A549 treated with AZD2906 at 1 μM for 4 hours (cell line): ENCODE data around the gene PLXNA3. TPM values are rescaled to one million over a fixed set of nuclear protein-coding genes. Genes with fewer than 3 reads are reported as not detected.

Source experiments
- total RNA-seq: library from RNA; stranded (reverse); fragments of 200-300 nt; extraction: Qiagen RNA extraction; gene quantifications from 5 replicates; pipeline ENCODE4 v1.2.3, GENCODE V29; 2022

The PLXNA3 gene
- 9.5 to 18.3 TPM (median 14.6 TPM) in 5 replicates for total RNA-seq

DNA sequence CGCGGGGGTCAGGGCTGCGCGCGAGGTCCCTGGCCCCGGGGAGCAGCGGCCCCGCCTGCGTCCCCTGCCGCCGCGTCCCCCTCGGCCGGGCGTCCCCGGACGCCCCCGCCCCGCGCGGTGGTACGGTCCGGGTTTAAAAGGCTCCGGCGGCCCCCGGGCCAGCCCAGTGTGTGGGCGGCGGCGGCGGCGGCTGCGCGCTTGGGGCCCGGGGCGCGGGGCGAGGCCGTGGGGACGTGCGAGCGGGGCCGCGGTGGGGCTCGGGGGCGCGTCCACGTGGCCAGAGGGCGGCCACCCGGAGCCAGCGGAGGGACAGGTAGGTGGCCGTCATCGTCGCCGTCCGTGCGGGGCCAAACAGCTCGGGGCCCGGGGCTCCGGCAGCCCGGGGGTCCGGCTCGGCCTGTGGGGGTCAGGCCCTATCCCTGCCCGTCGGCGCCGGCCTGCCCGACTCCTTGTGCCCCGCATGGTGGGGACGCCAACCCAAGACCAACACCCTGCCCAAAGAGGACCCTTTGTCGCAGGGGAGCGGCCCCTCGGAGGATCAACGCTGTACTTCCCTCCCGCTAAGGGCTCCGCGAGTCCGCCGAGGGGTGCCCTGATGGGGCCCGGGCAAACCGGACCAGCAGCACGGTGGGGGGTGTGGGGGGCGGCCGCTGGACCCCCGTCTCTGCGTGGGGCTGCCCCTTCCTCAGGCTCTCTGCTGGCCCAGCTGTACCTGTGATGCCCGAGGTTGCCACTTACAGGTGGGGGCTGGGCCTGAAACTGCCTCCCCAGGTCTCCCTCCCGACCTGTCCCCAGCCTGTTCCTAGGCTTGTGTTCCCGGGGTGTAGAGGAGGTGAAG, at the start of gene PLXNA3:
Gene PLXNA3 (plus strand): TSS at position 166 of the 838 bp plus-strand sequence. CDS start 1,903 bp downstream, outside the sequence.

DNA sequence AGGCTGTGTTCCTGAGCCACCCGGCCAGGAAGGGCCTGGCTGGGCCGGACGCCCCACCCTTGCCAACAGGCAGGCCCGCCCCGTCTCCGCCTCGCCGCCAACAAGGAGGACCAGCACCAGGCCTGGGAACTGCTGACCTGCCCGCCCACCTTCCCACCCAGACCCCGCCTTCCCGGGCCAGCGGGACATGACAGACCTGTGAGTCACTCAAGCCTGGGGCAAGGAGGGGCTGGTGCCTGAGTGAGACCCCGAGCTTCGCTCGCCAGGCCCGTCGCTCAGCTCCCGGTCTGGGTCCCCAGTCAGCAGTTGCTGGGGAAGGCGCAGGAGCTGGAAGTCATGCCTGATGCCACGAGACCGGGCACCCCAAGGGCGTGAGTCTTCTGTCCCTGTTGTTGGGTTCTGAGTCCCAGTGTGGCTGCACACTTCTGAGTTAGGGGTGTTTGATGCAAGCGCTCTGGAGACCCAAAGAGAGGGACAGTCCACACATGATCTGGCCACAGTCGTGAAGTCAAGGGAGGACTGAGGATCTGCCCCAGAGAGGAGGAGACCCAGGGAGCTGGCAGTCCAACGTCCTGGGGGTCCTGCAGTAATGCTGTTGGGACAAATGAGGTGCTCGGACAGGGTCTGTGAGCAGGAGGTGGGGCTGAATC, 48.7 kb upstream of the PLXNA3 start, which contains the start of gene DNASE1L1:
Gene DNASE1L1 (minus strand): TSS at position 33 of the 650 bp plus-strand sequence. CDS start 3,686 bp downstream, outside the sequence.

DNA sequence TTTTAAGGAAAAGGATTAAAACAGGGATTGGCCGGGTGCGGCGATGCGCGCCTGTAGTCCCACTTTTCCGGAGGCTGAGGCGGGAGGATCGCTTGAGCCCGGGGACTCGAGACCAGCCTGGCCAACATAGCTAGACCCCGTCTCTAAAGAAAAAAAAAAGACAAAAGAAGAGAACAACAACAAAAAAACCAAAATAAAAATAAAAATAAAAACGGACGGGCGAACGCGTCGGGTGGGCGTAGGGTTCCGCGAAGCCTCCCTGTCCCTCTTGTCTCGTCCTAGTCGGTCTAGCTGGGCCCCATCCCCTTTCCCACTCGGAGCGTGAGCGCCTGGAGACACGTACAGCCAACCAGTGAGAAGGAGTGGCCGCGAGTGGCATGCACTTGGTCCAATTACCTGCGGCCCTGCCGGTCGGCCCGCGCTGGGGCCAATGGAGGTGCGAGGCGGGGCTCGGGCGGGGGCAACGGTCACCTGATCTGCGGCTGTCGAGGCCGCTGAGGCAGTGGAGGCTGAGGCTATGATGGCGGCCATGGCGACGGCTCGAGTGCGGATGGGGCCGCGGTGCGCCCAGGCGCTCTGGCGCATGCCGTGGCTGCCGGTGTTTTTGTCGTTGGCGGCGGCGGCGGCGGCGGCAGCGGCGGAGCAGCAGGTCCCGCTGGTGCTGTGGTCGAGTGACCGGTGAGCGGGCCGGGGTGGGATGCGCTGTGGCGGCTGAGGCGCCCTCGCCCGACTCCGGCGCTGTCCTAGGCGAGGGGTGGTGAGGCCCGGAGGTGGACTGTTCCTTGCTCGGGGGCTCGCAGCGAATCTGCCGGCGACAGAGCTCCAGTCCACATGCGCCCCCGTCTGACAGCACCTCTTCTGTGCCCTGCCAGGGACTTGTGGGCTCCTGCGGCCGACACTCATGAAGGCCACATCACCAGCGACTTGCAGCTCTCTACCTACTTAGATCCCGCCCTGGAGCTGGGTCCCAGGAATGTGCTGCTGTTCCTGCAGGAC, 29.6 kb upstream of the PLXNA3 start, which contains the start of gene ATP6AP1:
Gene ATP6AP1 (plus strand): TSS at position 502 of the 996 bp plus-strand sequence. CDS start 16 bp downstream, at position 518.

DNA sequence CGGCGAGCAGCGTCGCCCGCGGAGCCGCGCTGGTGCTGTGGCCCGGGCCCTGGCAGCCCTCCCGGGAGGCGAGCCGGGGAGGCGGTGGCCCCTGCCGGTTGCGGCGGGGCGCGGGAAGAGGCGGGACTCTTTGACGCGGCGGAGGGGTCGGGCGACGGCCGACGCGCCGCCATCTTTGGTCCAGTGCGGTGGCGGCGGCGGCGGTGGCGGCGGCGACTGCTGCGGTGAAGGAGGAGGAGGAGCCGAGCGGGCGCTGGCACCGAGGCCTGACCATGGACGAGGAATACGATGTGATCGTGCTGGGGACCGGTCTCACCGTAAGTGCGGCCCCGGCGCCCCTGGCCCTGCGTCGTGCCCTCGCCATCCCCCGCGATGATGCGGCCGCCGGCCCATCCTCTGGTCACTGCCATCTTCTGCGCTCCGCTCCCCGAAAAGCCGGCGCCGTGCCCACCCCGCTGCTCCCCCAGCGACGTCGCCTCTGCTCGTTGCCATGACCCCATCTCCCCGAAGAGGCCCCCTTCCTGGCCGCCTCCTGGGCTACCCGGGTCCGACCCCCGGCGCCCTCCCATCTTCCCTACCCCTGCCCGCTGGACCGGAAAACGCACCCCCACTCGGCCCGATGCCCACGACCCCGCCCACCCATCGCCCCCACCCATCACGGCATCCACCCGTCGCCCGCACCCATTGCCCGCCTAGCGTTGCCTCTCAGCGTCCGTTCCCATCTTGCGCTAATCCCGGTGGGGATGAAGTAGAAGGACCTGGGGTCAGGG, 20.9 kb upstream of the PLXNA3 start, which contains the start of gene GDI1:
Gene GDI1 (plus strand): TSS at position 172 of the 770 bp plus-strand sequence. CDS start 101 bp downstream, at position 273.

DNA sequence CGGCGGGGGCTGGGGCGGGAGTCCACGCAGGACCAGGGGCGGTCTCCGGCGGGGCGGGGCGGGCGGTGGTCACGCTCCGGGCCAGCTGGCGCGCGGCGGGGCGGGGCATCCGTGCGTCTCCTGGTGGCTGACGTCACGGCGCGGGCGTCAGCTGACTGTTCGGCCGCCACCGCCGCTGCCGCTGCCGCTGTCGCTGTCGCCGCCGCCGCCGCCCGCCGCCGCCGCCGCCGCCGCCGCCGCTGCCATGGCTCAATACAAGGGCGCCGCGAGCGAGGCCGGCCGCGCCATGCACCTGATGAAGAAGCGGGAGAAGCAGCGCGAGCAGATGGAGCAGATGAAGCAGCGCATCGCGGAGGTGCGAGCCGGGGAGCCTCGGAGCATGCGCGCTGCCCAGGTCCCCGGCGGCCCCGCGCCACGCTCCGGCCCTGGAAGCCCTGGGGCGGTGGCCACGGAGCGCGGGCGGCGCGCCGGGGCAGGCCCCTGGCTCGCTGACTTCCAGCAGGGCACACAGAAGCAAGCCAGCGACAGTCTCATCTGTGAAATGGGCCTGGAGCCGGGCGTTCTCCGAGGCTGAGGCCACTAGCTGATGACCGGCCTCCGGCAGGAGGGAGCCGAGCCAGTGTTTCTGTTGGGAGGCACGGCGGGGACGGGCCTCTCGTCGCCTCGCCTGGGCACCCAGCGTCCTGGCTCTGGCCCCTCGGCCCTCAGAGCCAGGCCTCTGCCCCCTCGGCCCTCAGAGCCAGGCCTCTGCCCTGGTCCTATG, 13.9 kb upstream of the PLXNA3 start, which contains the start of gene FAM50A:
Gene FAM50A (plus strand): TSS at position 150 of the 763 bp plus-strand sequence. CDS start 95 bp downstream, at position 245.

DNA sequence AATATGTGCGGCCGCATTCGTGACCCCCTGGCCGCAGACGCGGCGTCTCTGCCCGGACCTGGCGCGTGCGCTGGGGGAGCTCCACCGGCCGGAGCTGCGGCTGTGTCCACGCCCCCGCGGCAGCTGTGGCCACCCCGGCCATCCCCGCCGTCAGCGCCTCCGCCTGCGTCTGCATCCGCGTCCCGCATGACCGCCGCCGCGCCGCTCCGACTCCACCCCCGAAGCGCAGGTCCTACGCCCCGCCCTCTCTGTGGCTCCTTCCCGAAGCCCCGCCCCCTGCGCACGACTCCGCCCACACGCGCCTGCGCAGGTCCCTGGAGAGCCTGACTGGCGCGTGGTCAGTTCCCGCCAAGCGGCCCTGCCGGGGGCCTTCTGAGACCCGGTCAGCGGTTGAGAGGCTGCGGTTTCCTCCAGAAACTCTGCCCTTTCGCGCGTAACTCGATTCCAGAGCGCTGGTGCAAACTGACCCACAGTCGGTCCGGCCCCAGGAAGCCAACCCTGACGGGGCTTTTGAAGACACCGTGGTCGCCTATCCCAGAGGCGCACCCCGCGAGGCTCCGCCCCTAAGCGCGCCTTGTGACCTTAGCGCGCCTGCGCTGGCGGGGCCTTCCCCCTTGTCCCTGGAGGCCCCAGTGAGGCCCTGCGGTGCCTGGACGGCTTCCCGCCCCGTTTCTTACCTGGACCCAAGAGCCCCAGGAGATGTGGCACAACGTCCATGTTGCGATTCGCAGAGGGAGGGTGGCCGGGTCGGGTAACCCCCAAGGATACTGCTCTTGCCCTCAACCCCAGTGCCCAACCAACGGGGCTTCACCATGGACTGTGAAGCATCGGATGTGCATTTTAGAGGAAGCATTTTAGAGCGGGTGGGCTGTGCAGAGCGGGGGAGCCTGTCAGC, 20.9 kb downstream of the PLXNA3 start, which contains the start of gene LAGE3:
Gene LAGE3 (minus strand): TSS at position 554 of the 895 bp plus-strand sequence. CDS start 366 bp downstream, at position 188.

DNA sequence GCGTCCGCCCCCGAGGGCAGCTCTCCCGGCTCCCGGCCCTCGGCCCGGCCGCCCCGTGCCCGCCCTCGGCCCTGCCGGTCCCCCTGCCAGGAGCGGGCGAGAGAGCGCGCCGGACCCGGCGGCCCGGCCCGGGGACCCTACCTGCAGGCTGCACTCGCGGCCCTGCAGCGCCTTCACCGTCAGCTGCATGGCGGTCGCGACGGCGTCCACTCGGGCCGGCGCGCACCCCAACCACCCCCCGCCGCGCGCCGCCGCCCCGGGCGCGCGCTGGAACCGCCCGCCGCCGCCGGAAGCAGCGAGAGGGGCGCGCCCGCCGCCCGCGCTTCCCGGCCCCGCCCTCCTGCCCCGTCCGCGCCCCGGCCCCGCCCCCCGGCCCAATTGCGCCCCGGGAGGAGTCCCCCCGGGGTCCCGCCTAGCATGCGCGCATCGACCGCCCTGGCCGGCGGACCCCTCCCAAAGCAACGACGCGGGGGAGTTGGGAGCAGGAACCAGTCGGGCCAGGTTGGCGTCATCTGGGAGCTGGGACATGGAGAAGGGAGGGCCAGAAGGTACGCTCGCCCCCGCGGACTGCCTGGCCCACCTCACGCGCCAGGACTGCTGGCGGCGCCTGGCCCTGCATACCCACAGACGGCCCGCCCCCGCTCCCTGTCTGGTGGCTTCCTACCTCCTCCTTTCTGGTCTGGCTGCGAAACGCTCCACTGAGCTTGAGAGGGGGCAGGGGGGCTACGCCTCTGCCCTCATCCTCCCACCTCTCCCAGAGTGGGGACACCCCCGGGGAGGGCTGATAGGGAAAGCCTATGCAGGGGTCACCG, 28.5 kb downstream of the PLXNA3 start, which contains the start of gene UBL4A:
Gene UBL4A (minus strand): TSS at position 220 of the 812 bp plus-strand sequence. CDS start 31 bp downstream, at position 189.

DNA sequence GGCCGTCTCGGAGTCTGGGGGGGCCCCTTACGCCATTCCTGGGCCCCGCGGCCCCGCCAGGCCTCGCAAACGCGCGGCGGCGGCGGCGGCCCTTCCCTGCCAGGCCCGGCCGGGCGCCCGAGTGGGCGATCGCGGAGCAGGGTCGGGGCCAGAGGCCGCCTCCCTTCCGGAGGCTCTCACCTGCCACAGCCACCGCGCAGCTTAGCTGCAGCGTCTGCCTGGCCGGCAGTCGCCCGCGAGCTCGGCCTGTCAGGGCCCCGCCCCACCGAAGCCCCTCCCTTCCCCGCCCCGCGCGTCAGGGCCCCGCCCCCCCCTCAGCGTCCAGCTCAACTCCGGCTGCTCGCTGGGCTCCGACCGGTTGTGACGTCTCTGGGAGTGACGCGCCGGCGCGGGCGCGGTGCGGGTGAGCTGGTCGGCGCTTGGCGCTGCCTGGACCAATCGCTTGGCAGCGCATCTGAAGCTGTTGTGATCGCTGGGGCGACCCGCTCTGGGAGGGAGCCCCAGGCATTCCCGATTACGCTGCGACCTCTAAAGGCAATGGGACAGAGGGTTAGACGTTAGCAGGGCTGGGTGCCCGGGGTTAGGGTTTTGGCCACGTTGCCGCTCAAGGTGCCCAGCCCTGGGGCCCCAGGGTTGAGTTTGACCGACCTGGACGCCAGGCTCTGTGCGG, 32.5 kb downstream of the PLXNA3 start, which contains the start of gene SLC10A3:
Gene SLC10A3 (minus strand): TSS at position 216 of the 670 bp plus-strand sequence. CDS start 1,689 bp downstream, outside the sequence.

DNA sequence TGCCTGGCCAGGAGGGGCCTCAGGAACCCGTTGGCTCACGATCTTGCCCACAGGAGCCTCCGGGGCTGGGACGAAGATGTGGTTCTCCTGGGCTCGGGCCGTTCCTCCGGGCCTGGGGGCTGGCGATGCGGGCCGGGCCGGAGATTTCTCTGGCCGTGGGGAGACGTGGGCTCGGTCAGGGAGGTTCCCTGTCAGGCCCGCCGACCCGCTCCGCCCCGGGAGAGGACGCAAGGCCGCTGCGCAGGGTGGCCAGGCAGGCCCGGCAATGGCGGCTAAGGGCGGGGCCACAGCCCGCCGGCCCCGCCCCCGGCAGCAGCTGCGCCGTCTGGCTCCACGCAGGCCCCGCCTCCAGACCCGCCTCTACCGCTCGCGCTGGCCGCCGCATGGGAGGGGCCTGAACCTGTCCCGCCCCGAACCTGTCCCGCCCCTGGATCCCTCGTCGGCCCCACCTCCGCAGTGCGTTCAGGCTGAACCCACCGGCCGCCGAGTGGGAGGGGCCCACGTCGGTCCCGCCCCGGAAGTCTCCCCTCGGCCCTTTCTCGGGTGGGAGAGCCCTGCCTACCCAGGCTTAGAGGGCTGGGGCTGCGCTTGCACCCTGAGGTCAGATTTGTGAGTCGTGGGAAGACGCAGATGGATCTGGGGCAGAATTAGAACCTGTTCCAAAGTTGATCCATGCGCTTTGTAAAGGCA, 58.0 kb downstream of the PLXNA3 start, which contains the start of gene FAM3A:
Gene FAM3A (minus strand): TSS at position 267 of the 690 bp plus-strand sequence. CDS start 460 bp downstream, outside the sequence.

Other genes with a start within 250 kb of the PLXNA3 start
- not detected in 5 replicates for gene OPN1MW2, start 238.5 kb upstream of the PLXNA3 start, total RNA-seq
- not detected in 5 replicates for gene OPN1MW3, start 200.7 kb upstream of the PLXNA3 start, total RNA-seq
- not detected in 5 replicates for gene TEX28, start 163.2 kb upstream of the PLXNA3 start, total RNA-seq
- 0.06 to 0.29 TPM (median 0.08 TPM) in 5 replicates for gene TKTL1, start 162.5 kb upstream of the PLXNA3 start, total RNA-seq
- gene FLNA, start 83.6 kb upstream of the PLXNA3 start, total RNA-seq: 1,465 to 1,719 TPM (median 1,545 TPM) in 5 replicates
- 121 to 162 TPM (median 156 TPM) in 5 replicates for gene EMD, start 79.0 kb upstream of the PLXNA3 start, total RNA-seq
- 5,370 to 5,663 TPM (median 5,520 TPM) in 5 replicates for gene RPL10, start 59.9 kb upstream of the PLXNA3 start, total RNA-seq
- 29.4 to 31.6 TPM (median 30.7 TPM) in 5 replicates for gene DNASE1L1, start 49.0 kb upstream of the PLXNA3 start, total RNA-seq
- gene TAFAZZIN, start 46.7 kb upstream of the PLXNA3 start, total RNA-seq: 31.1 to 38.9 TPM (median 38.3 TPM) in 5 replicates
- gene ATP6AP1, start 29.6 kb upstream of the PLXNA3 start, total RNA-seq: 80.6 to 110 TPM (median 109 TPM) in 5 replicates
- gene GDI1, start 21.1 kb upstream of the PLXNA3 start, total RNA-seq: 94.0 to 113 TPM (median 102 TPM) in 5 replicates
- 90.3 to 117 TPM (median 109 TPM) in 5 replicates for gene FAM50A, start 14.1 kb upstream of the PLXNA3 start, total RNA-seq
- gene LAGE3, start 21.0 kb downstream of the PLXNA3 start, total RNA-seq: 45.3 to 75.3 TPM (median 70.4 TPM) in 5 replicates
- gene UBL4A, start 28.3 kb downstream of the PLXNA3 start, total RNA-seq: 69.3 to 72.8 TPM (median 70.1 TPM) in 5 replicates
- gene SLC10A3, start 32.3 kb downstream of the PLXNA3 start, total RNA-seq: 30.3 to 43.5 TPM (median 43.0 TPM) in 5 replicates
- gene FAM3A, start 58.0 kb downstream of the PLXNA3 start, total RNA-seq: 36.9 to 48.3 TPM (median 46.0 TPM) in 5 replicates
- gene G6PD, start 88.6 kb downstream of the PLXNA3 start, total RNA-seq: 1,365 to 1,554 TPM (median 1,434 TPM) in 5 replicates
- 36.1 to 45.9 TPM (median 43.1 TPM) in 5 replicates for gene IKBKG, start 89.3 kb downstream of the PLXNA3 start, total RNA-seq
- gene CTAG1A, start 126.9 kb downstream of the PLXNA3 start, total RNA-seq: not detected in 5 replicates
- gene CTAG1B, start 161.0 kb downstream of the PLXNA3 start, total RNA-seq: not detected in 5 replicates
- not detected in 5 replicates for gene CTAG2, start 195.3 kb downstream of the PLXNA3 start, total RNA-seq